HepG2 (cell line): Measurements from ENCODE around the gene PPP2R2B.

Experiments
- CEBPB ChIP-seq: IDR thresholded peaks from 2 replicates; pipeline ENCODE4 v1.6.1; 2011; ENCODE audit warnings: low read depth, low read length, improper control_type of control experiment, borderline replicate concordance
- EZH2 ChIP-seq: conservative IDR thresholded peaks from 2 replicates; pipeline ENCODE4 v1.6.1; 2012; ENCODE audit warnings: mild to moderate bottlenecking, low read depth, low read length, moderate library complexity
- KLF6 ChIP-seq: IDR thresholded peaks from 2 replicates; pipeline ENCODE4 v1.8.0; 2016; ENCODE audit warnings: missing biosample characterization, missing genetic modification reagents
- POLR2A ChIP-seq, 2 experiments: IDR thresholded peaks; 2 replicates each; pipeline ENCODE4 v1.6.1; 2011; ENCODE audit warnings: low read depth in 2 of 2, low read length in 2 of 2, mild to moderate bottlenecking in 1 of 2, moderate library complexity in 1 of 2; ENCODE audit not compliant: insufficient read depth in 1 of 2
- SRF ChIP-seq: IDR thresholded peaks from 2 replicates; pipeline ENCODE4 v1.6.1; 2011; ENCODE audit warnings: mild to moderate bottlenecking, low read depth, low read length, moderate library complexity
- ZNF205 ChIP-seq: IDR thresholded peaks from 2 replicates; pipeline ENCODE4 v1.6.1; 2018; ENCODE audit warnings: missing biosample characterization, missing genetic modification reagents
- ZNF24 ChIP-seq: fragments of 450-650 bp; IDR thresholded peaks from 2 replicates; pipeline ENCODE4 v1.6.1; 2017; ENCODE audit warnings: antibody characterized with exemption, mild to moderate bottlenecking
- TF ChIP-seq, protein P1 (sequence below): sonication (generic); formaldehyde crosslinking; IDR thresholded peaks from 2 replicates; pipeline ENCODE4 v1.5.0; 2020; ENCODE audit warnings: missing genetic modification reagents, mild to moderate bottlenecking, borderline replicate concordance
- TF ChIP-seq, protein P2 (sequence below): sonication (generic); formaldehyde crosslinking; IDR thresholded peaks from 2 replicates; pipeline ENCODE4 v1.5.0; 2020; ENCODE audit warnings: mild to moderate bottlenecking, missing genetic modification reagents, moderate library complexity
- TF ChIP-seq, protein P3 (sequence below): sonication (generic); formaldehyde crosslinking; IDR thresholded peaks from 2 replicates; pipeline ENCODE4 v1.4.0; 2020; ENCODE audit warnings: missing genetic modification reagents

DNA sequence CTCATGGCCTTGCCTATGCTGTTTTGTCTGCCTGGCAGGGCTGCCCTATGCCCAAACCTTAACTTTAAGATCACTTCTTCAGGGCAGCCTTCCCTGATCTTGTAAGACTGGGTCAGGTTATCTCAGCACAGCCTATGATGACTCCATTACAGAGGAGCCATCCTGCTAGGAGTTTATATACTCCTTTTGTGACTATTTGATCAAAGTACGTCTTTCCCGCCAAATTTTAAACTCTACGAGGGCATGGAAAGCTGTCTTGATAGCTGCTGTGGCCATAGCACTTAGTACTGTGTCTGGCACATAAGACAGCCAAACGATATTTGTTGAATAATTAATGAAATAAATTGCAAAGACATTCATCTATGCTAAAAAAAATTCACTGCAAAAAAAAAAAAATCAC is 60.6 kb downstream of the PPP2R2B start:
- TF ChIP-seq SRF (no peak), ZNF24 (no peak), POLR2A (IDR thresholded peaks at IDR 0.05; ENCODE audit: insufficient read depth in 1 of 2, low read depth in 2 of 2, low read length in 2 of 2) (no peak), CEBPB (no peak), EZH2 (no peak), ZNF205 (CRISPR knock-in tag) (no peak), KLF6 (no peak)
- TF ChIP-seq, protein P1, sequence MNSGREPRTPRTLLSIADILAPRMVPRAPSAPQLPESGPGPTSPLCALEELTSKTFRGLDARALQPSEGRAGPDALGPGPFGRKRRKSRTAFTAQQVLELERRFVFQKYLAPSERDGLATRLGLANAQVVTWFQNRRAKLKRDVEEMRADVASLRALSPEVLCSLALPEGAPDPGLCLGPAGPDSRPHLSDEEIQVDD (CRISPR knock-in tag), result no peak
- TF ChIP-seq, protein P2, sequence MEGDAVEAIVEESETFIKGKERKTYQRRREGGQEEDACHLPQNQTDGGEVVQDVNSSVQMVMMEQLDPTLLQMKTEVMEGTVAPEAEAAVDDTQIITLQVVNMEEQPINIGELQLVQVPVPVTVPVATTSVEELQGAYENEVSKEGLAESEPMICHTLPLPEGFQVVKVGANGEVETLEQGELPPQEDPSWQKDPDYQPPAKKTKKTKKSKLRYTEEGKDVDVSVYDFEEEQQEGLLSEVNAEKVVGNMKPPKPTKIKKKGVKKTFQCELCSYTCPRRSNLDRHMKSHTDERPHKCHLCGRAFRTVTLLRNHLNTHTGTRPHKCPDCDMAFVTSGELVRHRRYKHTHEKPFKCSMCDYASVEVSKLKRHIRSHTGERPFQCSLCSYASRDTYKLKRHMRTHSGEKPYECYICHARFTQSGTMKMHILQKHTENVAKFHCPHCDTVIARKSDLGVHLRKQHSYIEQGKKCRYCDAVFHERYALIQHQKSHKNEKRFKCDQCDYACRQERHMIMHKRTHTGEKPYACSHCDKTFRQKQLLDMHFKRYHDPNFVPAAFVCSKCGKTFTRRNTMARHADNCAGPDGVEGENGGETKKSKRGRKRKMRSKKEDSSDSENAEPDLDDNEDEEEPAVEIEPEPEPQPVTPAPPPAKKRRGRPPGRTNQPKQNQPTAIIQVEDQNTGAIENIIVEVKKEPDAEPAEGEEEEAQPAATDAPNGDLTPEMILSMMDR (CRISPR knock-in tag), result no peak
- TF ChIP-seq, protein P3, sequence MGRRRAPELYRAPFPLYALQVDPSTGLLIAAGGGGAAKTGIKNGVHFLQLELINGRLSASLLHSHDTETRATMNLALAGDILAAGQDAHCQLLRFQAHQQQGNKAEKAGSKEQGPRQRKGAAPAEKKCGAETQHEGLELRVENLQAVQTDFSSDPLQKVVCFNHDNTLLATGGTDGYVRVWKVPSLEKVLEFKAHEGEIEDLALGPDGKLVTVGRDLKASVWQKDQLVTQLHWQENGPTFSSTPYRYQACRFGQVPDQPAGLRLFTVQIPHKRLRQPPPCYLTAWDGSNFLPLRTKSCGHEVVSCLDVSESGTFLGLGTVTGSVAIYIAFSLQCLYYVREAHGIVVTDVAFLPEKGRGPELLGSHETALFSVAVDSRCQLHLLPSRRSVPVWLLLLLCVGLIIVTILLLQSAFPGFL (CRISPR knock-in tag), result no peak
